NT2/D1 (cell line): ENCODE data around the gene HOXB7.

Source experiments
- SUZ12 ChIP-seq: IDR thresholded peaks from 2 replicates; pipeline ENCODE4 v1.6.1; 2011; ENCODE audit not compliant: insufficient read length, insufficient read depth; ENCODE audit errors: extremely low read depth
- YY1 ChIP-seq: IDR thresholded peaks from 2 replicates; pipeline ENCODE4 v1.6.1; 2011; ENCODE audit not compliant: insufficient read length, insufficient read depth
- ZNF274 ChIP-seq: IDR thresholded peaks from 2 replicates; pipeline ENCODE4 v1.6.1; 2011; ENCODE audit warnings: mild to moderate bottlenecking, low read depth, low read length

DNA sequence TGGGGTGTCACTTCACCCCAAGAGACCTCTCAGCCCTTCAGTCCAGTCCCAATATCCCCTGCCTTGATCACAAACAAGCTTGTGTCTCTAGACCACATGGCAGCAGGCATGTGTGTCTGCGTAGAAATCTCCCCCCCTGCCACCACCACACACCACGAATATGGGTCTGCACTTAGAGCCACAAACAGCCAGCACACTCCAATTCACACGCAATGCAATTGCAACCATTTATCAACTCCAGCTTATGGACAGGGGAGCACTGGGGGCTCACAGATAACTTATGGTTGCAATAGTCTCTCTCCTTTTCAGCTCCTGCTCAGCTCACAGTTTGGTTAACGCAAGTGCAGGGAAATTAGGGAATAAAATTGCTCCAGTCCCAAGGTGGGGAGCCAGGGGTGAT is 12.8 kb upstream of the HOXB7 start:
- TF ChIP-seq YY1 (no peak), SUZ12 (no peak), ZNF274 (no peak)
